Adrenal gland (tissue), 5 donors: ENCODE data around the gene NRXN3.

Experiments
- POLR2A ChIP-seq, 2 donors: fragments of 450-650 bp; IDR thresholded peaks; one replicate each; pipeline ENCODE4 v1.6.1; 2017; ENCODE audit warnings: antibody characterized with exemption in 2 of 2, mild to moderate bottlenecking in 2 of 2, moderate library complexity in 1 of 2
- TF ChIP-seq, protein P1 (sequence below), 6 experiments: fragments of 450-650 bp in 4 of 6; fragments of 200-600 bp in 2 of 6; sonication (generic) in 1 of 6; IDR thresholded peaks; 1 replicate in 5 of 6; 2 replicates in 1 of 6; pipeline versions ENCODE4 v1.5.1 to v1.8.0; 2016 to 2021; ENCODE audit warnings: antibody characterized with exemption in 6 of 6, mild to moderate bottlenecking in 2 of 6, moderate library complexity in 1 of 6
- donor health status: DM: no; HTN: no; CAD: no.

DNA sequence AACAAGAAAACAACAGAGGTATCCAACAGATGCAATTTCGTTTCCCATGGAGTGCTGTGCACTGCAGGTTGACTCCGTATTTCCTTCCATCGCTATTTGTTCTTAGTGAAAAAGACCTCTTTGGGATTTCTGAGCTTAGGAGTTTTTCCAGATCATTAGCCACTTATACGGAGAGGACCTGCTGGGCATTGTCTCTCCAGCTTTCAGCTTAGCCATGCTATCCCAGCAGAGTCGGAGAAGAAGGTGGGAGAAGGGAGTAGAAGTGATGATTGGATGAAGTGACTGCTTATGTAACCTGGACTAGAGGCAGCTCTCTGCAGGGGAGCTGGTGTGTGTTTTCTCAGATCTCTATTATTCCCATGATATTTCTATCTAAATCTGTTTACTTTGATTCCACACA is 1303.5 kb downstream of the NRXN3 start:
- TF ChIP-seq, protein P1, sequence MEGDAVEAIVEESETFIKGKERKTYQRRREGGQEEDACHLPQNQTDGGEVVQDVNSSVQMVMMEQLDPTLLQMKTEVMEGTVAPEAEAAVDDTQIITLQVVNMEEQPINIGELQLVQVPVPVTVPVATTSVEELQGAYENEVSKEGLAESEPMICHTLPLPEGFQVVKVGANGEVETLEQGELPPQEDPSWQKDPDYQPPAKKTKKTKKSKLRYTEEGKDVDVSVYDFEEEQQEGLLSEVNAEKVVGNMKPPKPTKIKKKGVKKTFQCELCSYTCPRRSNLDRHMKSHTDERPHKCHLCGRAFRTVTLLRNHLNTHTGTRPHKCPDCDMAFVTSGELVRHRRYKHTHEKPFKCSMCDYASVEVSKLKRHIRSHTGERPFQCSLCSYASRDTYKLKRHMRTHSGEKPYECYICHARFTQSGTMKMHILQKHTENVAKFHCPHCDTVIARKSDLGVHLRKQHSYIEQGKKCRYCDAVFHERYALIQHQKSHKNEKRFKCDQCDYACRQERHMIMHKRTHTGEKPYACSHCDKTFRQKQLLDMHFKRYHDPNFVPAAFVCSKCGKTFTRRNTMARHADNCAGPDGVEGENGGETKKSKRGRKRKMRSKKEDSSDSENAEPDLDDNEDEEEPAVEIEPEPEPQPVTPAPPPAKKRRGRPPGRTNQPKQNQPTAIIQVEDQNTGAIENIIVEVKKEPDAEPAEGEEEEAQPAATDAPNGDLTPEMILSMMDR (IDR thresholded peaks at IDR 0.05): no peak
- TF ChIP-seq POLR2A (IDR thresholded peaks at IDR 0.05): no peak
